HG02623 (cell line): ENCODE measurements around the gene BLZF1.
"Not testable (repeated sequence)": the region's sequence is repeated elsewhere in the genome, so short reads cannot be mapped to it uniquely, and the experiment has no call there.

Experiments used
- ATAC-seq: cut with Tn5 transposase; IDR thresholded peaks from one replicate; pipeline ENCODE4 v1.9.1; 2021; ENCODE audit warnings: moderate library complexity; ENCODE audit not compliant: unreplicated experiment

BLZF1 gene

GRCh38 chr1:169367686-169368405, at the start of gene BLZF1, which contains the start of gene NME7:
Gene BLZF1, plus strand, starts transcription at chr1:169368195. Its CDS starts 1,328 bp downstream, at chr1:169369523.
Gene NME7, minus strand, starts transcription at chr1:169367797. Its CDS starts 87 bp downstream, at chr1:169367710.
- ATAC-seq: peak; percentile 96

- ATAC-seq: no peak
Observed at GRCh38 chr1:169318536-169319244, 49.3 kb upstream of the BLZF1 start.

GRCh38 chr1:169321539-169321938, 46.5 kb upstream of the BLZF1 start:
- no peak for ATAC-seq

- ATAC-seq: no peak
Observed at GRCh38 chr1:169322138-169322537, 45.9 kb upstream of the BLZF1 start.

GRCh38 chr1:169325117-169325516, 42.9 kb upstream of the BLZF1 start:
- ATAC-seq: no peak

GRCh38 chr1:169326261-169326955, 41.6 kb upstream of the BLZF1 start:
- ATAC-seq: peak; percentile 16

- ATAC-seq: peak; percentile 95
Observed at GRCh38 chr1:169326956-169327268, 41.1 kb upstream of the BLZF1 start.

- ATAC-seq: no peak
Observed at GRCh38 chr1:169327875-169328274, 40.1 kb upstream of the BLZF1 start.

GRCh38 chr1:169329383-169329782, 38.6 kb upstream of the BLZF1 start:
- ATAC-seq: no peak

GRCh38 chr1:169330927-169331326, 37.1 kb upstream of the BLZF1 start:
- ATAC-seq: no peak

- not testable (repeated sequence) for ATAC-seq
Observed at GRCh38 chr1:169334727-169335126, 33.3 kb upstream of the BLZF1 start.

- ATAC-seq: not testable (repeated sequence)
Observed at GRCh38 chr1:169336947-169337715, 30.9 kb upstream of the BLZF1 start.

- no peak for ATAC-seq
Observed at GRCh38 chr1:169338617-169339016, 29.4 kb upstream of the BLZF1 start.

- ATAC-seq: no peak
Observed at GRCh38 chr1:169339773-169340172, 28.2 kb upstream of the BLZF1 start.

GRCh38 chr1:169340882-169341281, 27.1 kb upstream of the BLZF1 start:
- ATAC-seq: no peak

GRCh38 chr1:169342096-169342495, 25.9 kb upstream of the BLZF1 start:
- ATAC-seq: not testable (repeated sequence)

GRCh38 chr1:169345511-169345910, 22.5 kb upstream of the BLZF1 start:
- ATAC-seq: no peak

- ATAC-seq: no peak
Observed at GRCh38 chr1:169346036-169346589, 21.9 kb upstream of the BLZF1 start.

- ATAC-seq: no peak
Observed at GRCh38 chr1:169347688-169348382, 20.2 kb upstream of the BLZF1 start.

GRCh38 chr1:169348383-169349036, 19.5 kb upstream of the BLZF1 start:
- ATAC-seq: no peak
